T follicular helper cell (primary cell): ENCODE results near the gene GFI1.
"Not testable (repeated sequence)": the region's sequence is repeated elsewhere in the genome, so short reads cannot be mapped to it uniquely, and the experiment has no call there.

Source experiments
- DNase-seq: peaks from one replicate; pipeline ENCODE4 v3.0.0-alpha.2; 2020; ENCODE audit warnings: low read depth

GFI1 gene

GRCh38 chr1:92465256-92465647, 21.5 kb downstream of the GFI1 start:
- no peak for DNase-seq

GRCh38 chr1:92464588-92465255, 22.0 kb downstream of the GFI1 start:
- no peak for DNase-seq

GRCh38 chr1:92461364-92462097, 25.2 kb downstream of the GFI1 start:
- no peak for DNase-seq

GRCh38 chr1:92459871-92460320, 26.8 kb downstream of the GFI1 start:
- no peak for DNase-seq

- DNase-seq = no peak
Observed at GRCh38 chr1:92458146-92458545, 28.6 kb downstream of the GFI1 start.

- DNase-seq = no peak
Observed at GRCh38 chr1:92447976-92448375, 38.7 kb downstream of the GFI1 start.

GRCh38 chr1:92447033-92447681, 39.6 kb downstream of the GFI1 start:
- no peak for DNase-seq

- DNase-seq = no peak
Observed at GRCh38 chr1:92446546-92446945, 40.2 kb downstream of the GFI1 start.

GRCh38 chr1:92445865-92446264, 40.9 kb downstream of the GFI1 start:
- DNase-seq = no peak

- no peak for DNase-seq
Observed at GRCh38 chr1:92444351-92444750, 42.4 kb downstream of the GFI1 start.

GRCh38 chr1:92443893-92444292, 42.8 kb downstream of the GFI1 start:
- DNase-seq = no peak

GRCh38 chr1:92442351-92442750, 44.4 kb downstream of the GFI1 start:
- no peak for DNase-seq

GRCh38 chr1:92441697-92442342, 44.9 kb downstream of the GFI1 start:
- DNase-seq = no peak

GRCh38 chr1:92441316-92441696, 45.4 kb downstream of the GFI1 start:
- no peak for DNase-seq

GRCh38 chr1:92439291-92439690, 47.4 kb downstream of the GFI1 start:
- no peak for DNase-seq

- DNase-seq = not testable (repeated sequence)
Observed at GRCh38 chr1:92434572-92434971, 52.2 kb downstream of the GFI1 start.

- no peak for DNase-seq
Observed at GRCh38 chr1:92430030-92430429, 56.7 kb downstream of the GFI1 start.

GRCh38 chr1:92425617-92426016, 61.1 kb downstream of the GFI1 start:
- DNase-seq = no peak
